ENCODE results near the gene DCAF5.

GRCh38 chr14:69115407-69116185 is 37.3 kb downstream of the DCAF5 start:
- TF ChIP-seq CTCF (conservative IDR thresholded peaks at IDR 0.05; ENCODE audit: low read depth, low read length): no peak
- no peak for TF ChIP-seq EZH2 (IDR thresholded peaks at IDR 0.05; ENCODE audit: borderline replicate concordance, low read depth, low read length, poor library complexity, severe bottlenecking)

Data from A673 (cell line).